ENCODE data around the gene PLCH1. TPM values are rescaled to one million over a fixed set of nuclear protein-coding genes. Genes with fewer than 3 reads are reported as not detected.

The PLCH1 gene
- total and polyA plus RNA-seq, 3 experiments from 2014 or later, result not detected

DNA sequence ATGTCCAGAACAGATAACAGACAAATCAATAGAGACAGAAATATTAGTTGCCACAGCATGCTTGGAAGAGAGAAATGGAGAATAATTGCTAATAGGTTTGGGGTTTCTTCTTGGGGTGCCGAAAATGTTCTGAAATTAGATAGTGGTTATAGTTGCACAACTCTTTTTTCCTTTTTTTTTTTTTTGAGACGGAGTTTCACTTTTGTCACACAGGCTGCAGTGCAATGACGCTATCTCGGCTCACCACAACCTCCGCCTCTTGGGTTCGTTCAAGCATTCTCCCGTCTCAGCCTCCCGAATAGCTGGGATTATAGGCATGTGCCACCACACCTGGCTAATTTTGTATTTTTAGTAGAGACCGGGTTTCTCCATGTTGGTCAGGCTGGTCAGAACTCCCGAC, 163.3 kb downstream of the PLCH1 start:
- H3K27me3 ChIP-seq (ENCODE audit: insufficient read depth, low read length, poor library complexity, severe bottlenecking), result no peaks in the 10 kb centered on the region
- H3K9me3 ChIP-seq (ENCODE audit: low read length), result no peaks in the 10 kb centered on the region
- ChIA-PET CTCF (no interaction called here), POLR2A (no interaction called here)
- no peak overlapping the region for H3K27ac Mint-ChIP-seq
- H3K4me3 Mint-ChIP-seq, result no peak overlapping the region
- H3K9me3 Mint-ChIP-seq, result no peaks in the 10 kb centered on the region
- no peaks in the 10 kb centered on the region for H3K4me1 ChIP-seq (ENCODE audit: insufficient read depth, low read length)
- DNase-seq, result peak in 1 of 5 donors; percentile 2
- peaks cover 0 to 4% (median 4%) of the 10 kb centered on the region in 3 donors for H3K4me1 Mint-ChIP-seq
- no peaks in the 10 kb centered on the region for H3K36me3 ChIP-seq (ENCODE audit: insufficient read depth, low read length)
- H3K4me3 ChIP-seq (ENCODE audit: low read length), result no peak overlapping the region
- peaks cover 3 to 7% of the 10 kb centered on the region in 2 donors for H3K27me3 Mint-ChIP-seq
- no peaks in the 10 kb centered on the region for H3K36me3 Mint-ChIP-seq
- no peak overlapping the region for H3K27ac ChIP-seq (ENCODE audit: low read depth, low read length)

- no peak for DNase-seq
- Mint-ChIP-seq H3K9me3 (peaks cover 0 to 2% (median 0%) of the 10 kb centered on the region in 5 donors), H3K4me1 (no peaks in the 10 kb centered on the region), H3K36me3 (no peaks in the 10 kb centered on the region), H3K27ac (no peak overlapping the region), H3K27me3 (peaks cover 0 to 9% of the 10 kb centered on the region in 2 donors), H3K4me3 (no peak overlapping the region)
- Histone ChIP-seq H3K27ac (ENCODE audit: low read depth, low read length) (no peak overlapping the region), H3K4me1 (ENCODE audit: insufficient read depth, low read length) (no peaks in the 10 kb centered on the region), H3K4me3 (ENCODE audit: low read length) (no peak overlapping the region), H3K9me3 (ENCODE audit: low read length) (no peaks in the 10 kb centered on the region), H3K36me3 (ENCODE audit: insufficient read depth, low read length) (no peaks in the 10 kb centered on the region), H3K27me3 (ENCODE audit: insufficient read depth, low read length, poor library complexity, severe bottlenecking) (no peaks in the 10 kb centered on the region)
- CTCF ChIA-PET, result no interaction called here
- POLR2A ChIA-PET, result no interaction called here
These were observed 172.8 kb downstream of the PLCH1 start for GRCh38 chr3:155572085-155572484.

DNA sequence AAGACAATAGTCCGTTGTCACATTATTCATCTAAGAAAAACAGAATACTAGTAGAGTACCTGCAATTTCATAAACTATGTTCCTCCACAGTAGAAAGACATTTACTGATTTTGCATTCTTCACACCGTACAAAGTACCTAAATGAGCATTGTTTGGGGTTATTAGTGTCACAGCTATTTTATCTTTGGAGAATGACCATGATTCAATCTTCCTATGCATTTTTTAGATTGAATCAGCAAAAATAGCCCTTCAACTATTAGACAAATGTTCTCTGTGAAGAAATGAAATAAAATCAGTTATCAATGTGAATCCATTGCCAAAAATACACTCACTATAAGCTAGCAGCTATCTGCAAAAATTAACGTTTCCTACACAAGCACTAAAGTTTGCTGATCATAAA, 176.6 kb downstream of the PLCH1 start:
- Histone ChIP-seq H3K4me3 (ENCODE audit: low read length) (no peak overlapping the region), H3K9me3 (ENCODE audit: low read length) (no peaks in the 10 kb centered on the region), H3K36me3 (ENCODE audit: insufficient read depth, low read length) (no peaks in the 10 kb centered on the region), H3K4me1 (ENCODE audit: insufficient read depth, low read length) (no peaks in the 10 kb centered on the region), H3K27me3 (ENCODE audit: insufficient read depth, low read length, poor library complexity, severe bottlenecking) (no peaks in the 10 kb centered on the region), H3K27ac (ENCODE audit: low read depth, low read length) (no peak overlapping the region)
- Mint-ChIP-seq H3K27me3 (peaks cover 0 to 5% of the 10 kb centered on the region in 2 donors), H3K27ac (no peak overlapping the region), H3K36me3 (no peaks in the 10 kb centered on the region), H3K4me1 (no peaks in the 10 kb centered on the region), H3K9me3 (no peaks in the 10 kb centered on the region), H3K4me3 (no peak overlapping the region)
- no peak for DNase-seq
- ChIA-PET CTCF (no interaction called here), POLR2A (no interaction called here)

- no peaks in the 10 kb centered on the region for H3K9me3 Mint-ChIP-seq
- no peak for DNase-seq
- Histone ChIP-seq H3K4me3 (ENCODE audit: low read length) (no peak overlapping the region), H3K27ac (ENCODE audit: low read depth, low read length) (no peak overlapping the region), H3K36me3 (ENCODE audit: insufficient read depth, low read length) (no peaks in the 10 kb centered on the region), H3K9me3 (ENCODE audit: low read length) (no peaks in the 10 kb centered on the region), H3K27me3 (ENCODE audit: insufficient read depth, low read length, poor library complexity, severe bottlenecking) (no peaks in the 10 kb centered on the region), H3K4me1 (ENCODE audit: insufficient read depth, low read length) (peaks cover 5% of the 10 kb centered on the region)
- ChIA-PET CTCF (no interaction called here), POLR2A (no interaction called here)
- H3K4me1 Mint-ChIP-seq, result no peaks in the 10 kb centered on the region
- H3K4me3 Mint-ChIP-seq, result no peak overlapping the region
- peaks cover 0 to 3% of the 10 kb centered on the region in 2 donors for H3K27me3 Mint-ChIP-seq
- H3K36me3 Mint-ChIP-seq, result no peaks in the 10 kb centered on the region
- no peak overlapping the region for H3K27ac Mint-ChIP-seq
These were observed 184.3 kb downstream of the PLCH1 start for GRCh38 chr3:155560594-155560993.

GRCh38 chr3:155560135-155560534, 184.7 kb downstream of the PLCH1 start:
- H3K27ac Mint-ChIP-seq, result no peak overlapping the region
- H3K4me1 Mint-ChIP-seq, result peaks cover 0 to 2% (median 1%) of the 10 kb centered on the region in 3 donors
- CTCF ChIA-PET, result no interaction called here

GRCh38 chr3:155556531-155556930, 188.3 kb downstream of the PLCH1 start:
- Histone ChIP-seq H3K27ac (ENCODE audit: low read depth, low read length) (no peak overlapping the region), H3K4me1 (ENCODE audit: insufficient read depth, low read length) (peaks cover 5% of the 10 kb centered on the region), H3K9me3 (ENCODE audit: low read length) (no peaks in the 10 kb centered on the region), H3K36me3 (ENCODE audit: insufficient read depth, low read length) (no peaks in the 10 kb centered on the region), H3K27me3 (ENCODE audit: insufficient read depth, low read length, poor library complexity, severe bottlenecking) (no peaks in the 10 kb centered on the region), H3K4me3 (ENCODE audit: low read length) (no peak overlapping the region)
- POLR2A ChIA-PET, result no interaction called here
- no peak for DNase-seq
- no peaks in the 10 kb centered on the region for H3K9me3 Mint-ChIP-seq
- no peaks in the 10 kb centered on the region for H3K36me3 Mint-ChIP-seq
- peaks cover 0 to 3% of the 10 kb centered on the region in 2 donors for H3K27me3 Mint-ChIP-seq
- H3K27ac Mint-ChIP-seq, result no peak overlapping the region
- peaks cover 0 to 6% (median 4%) of the 10 kb centered on the region in 3 donors for H3K4me1 Mint-ChIP-seq
- CTCF ChIA-PET, result no interaction called here
- no peak overlapping the region for H3K4me3 Mint-ChIP-seq

More at GRCh38 chr3:155560135-155560534, 184.7 kb downstream of the PLCH1 start:
- H3K9me3 ChIP-seq (ENCODE audit: low read length), result no peaks in the 10 kb centered on the region
- no peaks in the 10 kb centered on the region for H3K27me3 ChIP-seq (ENCODE audit: insufficient read depth, low read length, poor library complexity, severe bottlenecking)
- H3K36me3 ChIP-seq (ENCODE audit: insufficient read depth, low read length), result no peaks in the 10 kb centered on the region
- Mint-ChIP-seq H3K9me3 (no peaks in the 10 kb centered on the region), H3K36me3 (no peaks in the 10 kb centered on the region), H3K27me3 (peaks cover 0 to 3% of the 10 kb centered on the region in 2 donors), H3K4me3 (no peak overlapping the region)
- no peak overlapping the region for H3K4me3 ChIP-seq (ENCODE audit: low read length)
- H3K4me1 ChIP-seq (ENCODE audit: insufficient read depth, low read length), result peaks cover 5% of the 10 kb centered on the region
- DNase-seq, result no peak
- POLR2A ChIA-PET, result no interaction called here
- H3K27ac ChIP-seq (ENCODE audit: low read depth, low read length), result no peak overlapping the region

- H3K4me3 Mint-ChIP-seq, result no peak overlapping the region
- H3K27me3 Mint-ChIP-seq, result peaks cover 0 to under 1% of the 10 kb centered on the region in 2 donors
- Histone ChIP-seq H3K27ac (ENCODE audit: low read depth, low read length) (no peak overlapping the region), H3K36me3 (ENCODE audit: insufficient read depth, low read length) (no peaks in the 10 kb centered on the region), H3K9me3 (ENCODE audit: low read length) (no peaks in the 10 kb centered on the region), H3K4me1 (ENCODE audit: insufficient read depth, low read length) (peaks cover 5% of the 10 kb centered on the region), H3K4me3 (ENCODE audit: low read length) (no peak overlapping the region), H3K27me3 (ENCODE audit: insufficient read depth, low read length, poor library complexity, severe bottlenecking) (no peaks in the 10 kb centered on the region)
- H3K4me1 Mint-ChIP-seq, result peaks cover 0 to 6% (median 4%) of the 10 kb centered on the region in 3 donors
- H3K27ac Mint-ChIP-seq, result peak overlapping the region in 1 of 8 donors; percentile 85
- no peaks in the 10 kb centered on the region for H3K9me3 Mint-ChIP-seq
- peak in 1 of 5 donors; percentile 0 for DNase-seq
- CTCF ChIA-PET, result no interaction called here
- no peaks in the 10 kb centered on the region for H3K36me3 Mint-ChIP-seq
- POLR2A ChIA-PET, result no interaction called here
These were observed 189.3 kb downstream of the PLCH1 start for GRCh38 chr3:155555479-155556060.

DNA sequence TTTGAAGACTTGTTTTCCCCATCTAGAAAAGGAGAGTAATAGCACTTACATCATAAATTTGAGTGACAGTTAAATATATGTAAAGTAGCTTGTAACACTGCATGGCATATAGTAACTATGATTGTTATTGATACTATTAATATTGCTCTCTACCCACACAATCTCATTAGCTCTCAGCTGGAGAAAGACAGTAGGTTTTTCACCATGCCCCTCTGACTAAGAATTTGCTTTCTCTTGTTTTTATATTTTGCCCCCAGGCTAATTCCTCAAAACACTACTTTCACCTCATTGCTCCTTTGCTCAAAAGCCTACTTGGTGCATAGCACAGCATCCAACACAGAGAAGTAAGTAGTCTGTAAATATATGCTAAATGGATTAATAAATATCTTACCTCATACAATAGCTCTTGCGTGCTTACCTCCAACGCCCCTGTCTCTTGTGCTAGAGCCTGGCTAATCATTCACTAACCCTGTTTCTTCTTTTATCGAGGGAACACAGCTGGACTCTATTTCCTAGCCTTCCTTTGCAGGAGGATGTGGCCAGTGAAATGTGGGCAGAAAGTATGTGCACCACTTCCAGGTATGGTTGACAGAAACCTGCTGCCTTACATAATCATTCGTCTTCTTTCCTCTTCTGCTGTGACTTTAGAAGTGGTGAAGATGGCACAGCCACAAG, 190.0 kb downstream of the PLCH1 start:
- Mint-ChIP-seq H3K36me3 (no peaks in the 10 kb centered on the region), H3K9me3 (no peaks in the 10 kb centered on the region), H3K4me3 (no peak overlapping the region), H3K27me3 (no peaks in the 10 kb centered on the region), H3K27ac (no peak overlapping the region), H3K4me1 (peaks cover 0 to 6% (median 4%) of the 10 kb centered on the region in 3 donors)
- H3K27ac ChIP-seq (ENCODE audit: low read depth, low read length), result no peak overlapping the region
- peaks cover 5% of the 10 kb centered on the region for H3K4me1 ChIP-seq (ENCODE audit: insufficient read depth, low read length)
- H3K4me3 ChIP-seq (ENCODE audit: low read length), result no peak overlapping the region
- H3K36me3 ChIP-seq (ENCODE audit: insufficient read depth, low read length), result no peaks in the 10 kb centered on the region
- no peaks in the 10 kb centered on the region for H3K27me3 ChIP-seq (ENCODE audit: insufficient read depth, low read length, poor library complexity, severe bottlenecking)
- ChIA-PET CTCF (no interaction called here), POLR2A (no interaction called here)
- H3K9me3 ChIP-seq (ENCODE audit: low read length), result no peaks in the 10 kb centered on the region
- DNase-seq, result no peak

Data from CD8-positive, alpha-beta memory T cell (primary cell).